IMR-90 (cell line): ENCODE data around the gene BHLHE23. TPM values are rescaled to one million over a fixed set of nuclear protein-coding genes. Genes with fewer than 3 reads are reported as not detected.

Experiments used
- ATAC-seq: fragments of 200-7000 bp; cut with Tn5 transposase; 2 replicates; pipeline ENCODE4 v1.9.1; 2020; ENCODE audit warnings: low read depth, mild to moderate bottlenecking, moderate library complexity
- BruUV-seq: library from RNA; stranded (reverse); fragments of 400-500 nt; replicated peaks from 2 replicates; lab custom pipeline; 2021; lab: Mats Ljungman, UMichigan
- CTCF ChIA-PET: fragments of 300-600 bp; formaldehyde crosslinking; extraction: SDS; loops from one replicate; lab custom pipeline; 2021; ENCODE audit warnings: antibody characterized with exemption; lab: Yijun Ruan, JAX
- POLR2A ChIA-PET: fragments of 300-600 bp; sonication (Branson Sonifier 250); formaldehyde crosslinking; loops from one replicate; lab custom pipeline; 2022; ENCODE audit warnings: antibody characterized with exemption; ENCODE audit not compliant: unreplicated experiment; lab: Charles Lee
- DNase-seq: peaks from one replicate; pipeline ENCODE4 v3.0.0; 2013
- H2AFZ ChIP-seq: replicated peaks from 2 replicates; pipeline ENCODE3; 2013; ENCODE audit warnings: low read length, mild to moderate bottlenecking; ENCODE audit not compliant: poor library complexity
- H2AK5ac ChIP-seq: 2 replicates; pipeline ENCODE4 v1.6.1; 2013; ENCODE audit warnings: low read depth, low read length, inconsistent platforms
- H2AK9ac ChIP-seq: replicated peaks from 2 replicates; pipeline ENCODE3; 2013; ENCODE audit warnings: mild to moderate bottlenecking, low read depth, low read length, moderate library complexity; ENCODE audit not compliant: poor library complexity
- H2BK120ac ChIP-seq: 2 replicates; pipeline ENCODE4 v1.6.1; 2013; ENCODE audit warnings: low read depth, low read length, inconsistent platforms
- H2BK15ac ChIP-seq: 3 replicates; pipeline ENCODE4 v1.6.1; 2013; ENCODE audit warnings: low read depth, low read length, inconsistent platforms
- H2BK20ac ChIP-seq: 2 replicates; pipeline ENCODE4 v1.6.1; 2013; ENCODE audit warnings: low read depth, mild to moderate bottlenecking, inconsistent platforms, low read length, moderate library complexity
- H2BK5ac ChIP-seq: 2 replicates; pipeline ENCODE4 v1.6.1; 2013; ENCODE audit warnings: mild to moderate bottlenecking, low read depth, low read length, inconsistent platforms; ENCODE audit not compliant: poor library complexity, severe bottlenecking
- H3K14ac ChIP-seq: replicated peaks from 2 replicates; pipeline ENCODE4 v1.6.1; 2013; ENCODE audit warnings: low read depth, low read length, inconsistent platforms
- H3K18ac ChIP-seq: 2 replicates; pipeline ENCODE4 v1.6.1; 2013; ENCODE audit warnings: low read depth, low read length, control low read depth
- H3K23ac ChIP-seq: 2 replicates; pipeline ENCODE4 v1.6.1; 2013; ENCODE audit warnings: low read depth, low read length, inconsistent platforms
- H3K27ac ChIP-seq: 2 replicates; pipeline ENCODE4 v1.5.1; 2013; ENCODE audit warnings: mild to moderate bottlenecking, control low read depth, low read length; ENCODE audit not compliant: insufficient read depth
- H3K27me3 ChIP-seq: 2 replicates; pipeline ENCODE4 v1.6.1; 2013; ENCODE audit warnings: low read length; ENCODE audit not compliant: control insufficient read depth, insufficient read depth
- H3K36me3 ChIP-seq: 2 replicates; pipeline ENCODE4 v1.6.1; 2013; ENCODE audit warnings: low read length, mixed read lengths; ENCODE audit not compliant: control insufficient read depth, insufficient read depth
- H3K4ac ChIP-seq: 2 replicates; pipeline ENCODE4 v1.6.1; 2013; ENCODE audit warnings: low read depth, low read length, inconsistent platforms
- H3K4me1 ChIP-seq: 2 replicates; pipeline ENCODE4 v1.6.1; 2013; ENCODE audit warnings: low read length, mixed read lengths; ENCODE audit not compliant: control insufficient read depth, insufficient read depth
- H3K4me2 ChIP-seq: 2 replicates; pipeline ENCODE4 v1.6.1; 2013; ENCODE audit warnings: low read depth, mild to moderate bottlenecking, control low read depth, low read length, moderate library complexity
- H3K4me3 ChIP-seq: 2 replicates; pipeline ENCODE4 v1.5.1; 2013; ENCODE audit warnings: low read depth, mild to moderate bottlenecking, control low read depth, low read length, moderate library complexity; ENCODE audit not compliant: insufficient read depth
- H3K56ac ChIP-seq: 2 replicates; pipeline ENCODE4 v1.6.1; 2013; ENCODE audit warnings: low read length, inconsistent platforms; ENCODE audit not compliant: insufficient read depth; ENCODE audit errors: extremely low read depth
- H3K79me1 ChIP-seq, 2 experiments: 2 replicates each; pipeline ENCODE4 v1.6.1; 2013; ENCODE audit warnings: low read length in 2 of 2, inconsistent platforms in 1 of 2, low read depth in 1 of 2
- H3K9ac ChIP-seq: 2 replicates; pipeline ENCODE4 v1.6.1; 2013; ENCODE audit warnings: low read depth, low read length, control low read depth
- H3K9me1 ChIP-seq: 2 replicates; pipeline ENCODE4 v1.6.1; 2013; ENCODE audit warnings: low read length, inconsistent platforms; ENCODE audit not compliant: insufficient read depth
- H3K9me3 ChIP-seq: 2 replicates; pipeline ENCODE4 v1.6.1; 2013; ENCODE audit warnings: low read length; ENCODE audit not compliant: control insufficient read depth, insufficient read depth
- H4K20me1 ChIP-seq: 2 replicates; pipeline ENCODE4 v1.6.1; 2013; ENCODE audit warnings: low read length, inconsistent platforms; ENCODE audit not compliant: insufficient read depth
- H4K5ac ChIP-seq: 2 replicates; pipeline ENCODE4 v1.6.1; 2013; ENCODE audit warnings: mild to moderate bottlenecking, low read depth, low read length, control low read depth
- H4K8ac ChIP-seq, 2 experiments: 2 replicates each; pipeline ENCODE4 v1.6.1; 2013; ENCODE audit warnings: low read depth in 2 of 2, low read length in 2 of 2, control low read depth in 1 of 2, inconsistent platforms in 1 of 2
- H4K91ac ChIP-seq: 2 replicates; pipeline ENCODE4 v1.6.1; 2013; ENCODE audit warnings: low read depth, low read length, inconsistent platforms; ENCODE audit not compliant: insufficient read depth
- CEBPB ChIP-seq: IDR thresholded peaks from 2 replicates; pipeline ENCODE4 v1.6.1; 2012; ENCODE audit warnings: low read depth, low read length, improper control_type of control experiment
- ELK1 ChIP-seq: fragments of 150-350 bp; IDR thresholded peaks from 2 replicates; pipeline ENCODE4 v1.6.1; 2016; ENCODE audit warnings: low read depth, mild to moderate bottlenecking, low read length, moderate library complexity, borderline replicate concordance
- FOS ChIP-seq: fragments of 150-350 bp; IDR thresholded peaks from 2 replicates; pipeline ENCODE4 v1.6.1; 2016; ENCODE audit warnings: low read depth, low read length
- MAZ ChIP-seq: IDR thresholded peaks from 2 replicates; pipeline ENCODE4 v1.6.1; 2012; ENCODE audit warnings: low read depth, mild to moderate bottlenecking, low read length, improper control_type of control experiment, moderate library complexity, borderline replicate concordance
- MXI1 ChIP-seq: IDR thresholded peaks from 2 replicates; pipeline ENCODE4 v1.6.1; 2012; ENCODE audit warnings: low read depth, mild to moderate bottlenecking, low read length, moderate library complexity, borderline replicate concordance
- NFE2L2 ChIP-seq: fragments of 150-350 bp; IDR thresholded peaks from 2 replicates; pipeline ENCODE4 v1.6.1; 2016; ENCODE audit warnings: low read depth, mild to moderate bottlenecking, low read length
- POLR2A ChIP-seq: IDR thresholded peaks from 2 replicates; pipeline ENCODE4 v1.6.1; 2012; ENCODE audit warnings: mild to moderate bottlenecking, low read depth, low read length
- RCOR1 ChIP-seq: IDR thresholded peaks from 2 replicates; pipeline ENCODE4 v1.6.1; 2012; ENCODE audit warnings: mild to moderate bottlenecking, low read length, improper control_type of control experiment; ENCODE audit not compliant: insufficient replicate concordance
- RFX5 ChIP-seq: IDR thresholded peaks from 2 replicates; pipeline ENCODE4 v1.8.0; 2012; ENCODE audit warnings: low read depth, mild to moderate bottlenecking, low read length, moderate library complexity
- SMC3 ChIP-seq: fragments of 150-350 bp; IDR thresholded peaks from 2 replicates; pipeline ENCODE4 v1.6.1; 2016; ENCODE audit warnings: low read depth, mild to moderate bottlenecking, antibody characterized with exemption, low read length, moderate library complexity
- USF2 ChIP-seq: fragments of 150-350 bp; IDR thresholded peaks from 2 replicates; pipeline ENCODE4 v1.6.1; 2017; ENCODE audit warnings: mild to moderate bottlenecking, antibody characterized with exemption, low read length, low read depth
- WGBS, 2 experiments: methylation state at CpG; one replicate each; pipeline versions ENCODE4 v1.1.5 to v1.1.7; 2013; ENCODE audit warnings: missing lambda C conversion rate in 2 of 2; ENCODE audit not compliant: insufficient read length in 1 of 2; ENCODE audit errors: extremely low coverage in 2 of 2; 5-methylcytosine and 5-hydroxymethylcytosine counted together
- dilution Hi-C: fragments of 300-500 bp; cut with HindIII; formaldehyde crosslinking; loops from one replicate; pipeline ENCODE4 v1.14.3; 2018; ENCODE audit warnings: low sequenced_read_pairs; ENCODE audit not compliant: unreplicated experiment
- in situ Hi-C: fragments of 300-500 bp; cut with MboI; formaldehyde crosslinking; loops from 3 replicates; pipeline ENCODE4 v1.14.3; 2019; ENCODE audit warnings: low sequenced_read_pairs, inconsistent platforms, mixed read lengths
- intact Hi-C: fragments of 100-400 bp; cut with micrococcal nuclease; formaldehyde crosslinking; loops from 2 replicates; pipeline ENCODE4 v1.10.0; 2022
- polyA plus RNA-seq, 3 experiments: library from polyadenylated mRNA; depleted of rRNA; stranded (reverse); fragments of >200 nt; gene quantifications; 2 replicates each; pipeline ENCODE4 v1.2.3, GENCODE V29; 2012; ENCODE audit warnings: low replicate concordance in 1 of 3
- total RNA-seq: library from RNA; depleted of rRNA; stranded (reverse); fragments of >200 nt; gene quantifications from 2 replicates; pipeline ENCODE4 v1.2.3, GENCODE V29; 2012

The BHLHE23 gene
- total and polyA plus RNA-seq, 2 of the 4 experiments (the other 2 are of a cell fraction), result not detected

- no peak overlapping the region for H3K23ac ChIP-seq
- no peak overlapping the region for H3K56ac ChIP-seq
- H3K79me1 ChIP-seq, result no peaks in the 10 kb centered on the region
- H4K8ac ChIP-seq, result no peak overlapping the region
- no peak overlapping the region for H3K14ac ChIP-seq
- ChIA-PET POLR2A (no interaction called here), CTCF (no interaction called here)
- H3K4me3 ChIP-seq, result no peak overlapping the region
- no TSS peak for BruUV-seq
- no peak overlapping the region for H3K9ac ChIP-seq
- no peak overlapping the region for H2BK20ac ChIP-seq
- no peak overlapping the region for H3K4ac ChIP-seq
- DNase-seq (no peak), ATAC-seq (no peak)
- no peak overlapping the region for H4K5ac ChIP-seq
- H3K18ac ChIP-seq, result no peak overlapping the region
- H3K4me2 ChIP-seq, result no peak overlapping the region
- TF ChIP-seq RCOR1 (no peak), MXI1 (no peak), NFE2L2 (no peak), POLR2A (no peak), CEBPB (no peak), MAZ (no peak), FOS (no peak), SMC3 (no peak), USF2 (no peak), RFX5 (no peak), ELK1 (no peak)
- H2BK5ac ChIP-seq, result no peak overlapping the region
- H2BK120ac ChIP-seq, result no peak overlapping the region
- H3K4me1 ChIP-seq, result no peaks in the 10 kb centered on the region
- H3K27ac ChIP-seq, result no peak overlapping the region
- in situ Hi-C loops (loop anchor here (25.0 kb wide), 1 partner anchor 337 kb away; no protein-coding TSS in a partner anchor), dilution Hi-C loops (no loop called here), intact Hi-C loops (no loop called here)
- peaks cover 84% of the 10 kb centered on the region for H3K27me3 ChIP-seq
- no peaks in the 10 kb centered on the region for H3K9me1 ChIP-seq
- no peak overlapping the region for H2AK5ac ChIP-seq
- H4K91ac ChIP-seq, result no peak overlapping the region
- no peaks in the 10 kb centered on the region for H3K36me3 ChIP-seq
- H4K20me1 ChIP-seq, result no peaks in the 10 kb centered on the region; the same call in 1 of the 2 replicates
- no peak overlapping the region for H2AFZ ChIP-seq
- 66% methylated on average over 7 of the region's 33 CpGs; no CpG with 5 or more reads in 1 of the 2 experiments for WGBS, 2 experiments
- H2AK9ac ChIP-seq, result no peak overlapping the region
- peaks cover 6% of the 10 kb centered on the region for H3K9me3 ChIP-seq
- H2BK15ac ChIP-seq, result no peak overlapping the region
Observed at GRCh38 chr20:63023936-63024571, 17.3 kb upstream of the BHLHE23 start.
